Measurements from ENCODE around the gene CMC2.

Gene CMC2

DNA sequence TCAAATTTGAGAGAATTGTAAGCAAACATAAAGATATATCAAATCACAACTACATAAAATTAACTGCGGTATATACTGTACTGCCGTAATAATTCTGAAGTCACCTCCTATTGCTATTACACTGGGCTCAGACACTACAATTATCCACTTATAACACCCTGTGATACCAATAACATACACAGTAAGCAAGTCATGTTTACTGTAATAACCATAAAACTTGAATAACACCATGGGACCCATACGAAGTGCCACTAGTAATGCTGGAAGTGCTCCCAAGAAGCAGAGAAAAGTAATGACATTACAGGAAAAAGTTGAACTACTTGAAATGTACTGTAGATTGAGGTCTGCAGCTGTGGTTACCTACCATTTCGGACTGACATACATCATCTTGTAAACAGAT is 24.0 kb downstream of the CMC2 start:
- H3K4me3 ChIP-seq (ENCODE audit: severe bottlenecking) = no peak overlapping the region
- no peaks in the 10 kb centered on the region for H3K27me3 ChIP-seq (ENCODE audit: insufficient read depth, poor library complexity, severe bottlenecking)
- peaks cover 32% of the 10 kb centered on the region for H3K36me3 ChIP-seq (ENCODE audit: low read depth)
- no peak overlapping the region for H3K27ac ChIP-seq (ENCODE audit: poor library complexity, severe bottlenecking)
- no peaks in the 10 kb centered on the region for H3K9me3 ChIP-seq (ENCODE audit: severe bottlenecking)
- ATAC-seq (ENCODE audit: low read depth) (no peak), DNase-seq (ENCODE audit: low spot score) (no peak)
- H3K4me1 ChIP-seq (ENCODE audit: insufficient read depth, poor library complexity, severe bottlenecking) = peaks cover 3% of the 10 kb centered on the region
- TF ChIP-seq, protein P1, sequence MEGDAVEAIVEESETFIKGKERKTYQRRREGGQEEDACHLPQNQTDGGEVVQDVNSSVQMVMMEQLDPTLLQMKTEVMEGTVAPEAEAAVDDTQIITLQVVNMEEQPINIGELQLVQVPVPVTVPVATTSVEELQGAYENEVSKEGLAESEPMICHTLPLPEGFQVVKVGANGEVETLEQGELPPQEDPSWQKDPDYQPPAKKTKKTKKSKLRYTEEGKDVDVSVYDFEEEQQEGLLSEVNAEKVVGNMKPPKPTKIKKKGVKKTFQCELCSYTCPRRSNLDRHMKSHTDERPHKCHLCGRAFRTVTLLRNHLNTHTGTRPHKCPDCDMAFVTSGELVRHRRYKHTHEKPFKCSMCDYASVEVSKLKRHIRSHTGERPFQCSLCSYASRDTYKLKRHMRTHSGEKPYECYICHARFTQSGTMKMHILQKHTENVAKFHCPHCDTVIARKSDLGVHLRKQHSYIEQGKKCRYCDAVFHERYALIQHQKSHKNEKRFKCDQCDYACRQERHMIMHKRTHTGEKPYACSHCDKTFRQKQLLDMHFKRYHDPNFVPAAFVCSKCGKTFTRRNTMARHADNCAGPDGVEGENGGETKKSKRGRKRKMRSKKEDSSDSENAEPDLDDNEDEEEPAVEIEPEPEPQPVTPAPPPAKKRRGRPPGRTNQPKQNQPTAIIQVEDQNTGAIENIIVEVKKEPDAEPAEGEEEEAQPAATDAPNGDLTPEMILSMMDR (IDR thresholded peaks at IDR 0.05; ENCODE audit: poor library complexity, severe bottlenecking) = no peak

DNA sequence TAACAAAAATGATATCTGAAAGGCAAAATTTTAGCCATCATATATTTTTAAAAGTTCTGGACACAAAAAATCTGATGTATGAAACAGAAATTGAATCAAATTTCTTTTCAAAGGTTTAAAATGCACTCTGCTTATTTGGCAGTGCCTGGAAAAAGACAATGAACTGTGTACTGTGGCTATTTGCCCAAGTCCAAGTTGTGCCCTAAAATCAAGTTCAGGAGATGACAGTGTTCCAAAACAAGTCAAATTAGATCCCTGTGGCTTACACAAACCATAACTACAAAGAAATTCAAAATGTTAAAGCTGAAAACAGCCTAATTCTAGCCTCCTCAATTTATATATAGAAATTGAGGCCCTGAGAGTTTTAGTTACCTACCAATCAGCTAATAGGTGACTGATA is 25.6 kb downstream of the CMC2 start:
- peaks cover 3% of the 10 kb centered on the region for H3K4me1 ChIP-seq (ENCODE audit: insufficient read depth, poor library complexity, severe bottlenecking)
- no peak for DNase-seq (ENCODE audit: low spot score)
- H3K4me3 ChIP-seq (ENCODE audit: severe bottlenecking) = no peak overlapping the region
- no peaks in the 10 kb centered on the region for H3K9me3 ChIP-seq (ENCODE audit: severe bottlenecking)
- no peak overlapping the region for H3K27ac ChIP-seq (ENCODE audit: poor library complexity, severe bottlenecking)
- TF ChIP-seq, protein P1 (IDR thresholded peaks at IDR 0.05; ENCODE audit: poor library complexity, severe bottlenecking) = no peak
- no peak for ATAC-seq (ENCODE audit: low read depth)
- H3K27me3 ChIP-seq (ENCODE audit: insufficient read depth, poor library complexity, severe bottlenecking) = no peaks in the 10 kb centered on the region
- peaks cover 33% of the 10 kb centered on the region for H3K36me3 ChIP-seq (ENCODE audit: low read depth)

DNA sequence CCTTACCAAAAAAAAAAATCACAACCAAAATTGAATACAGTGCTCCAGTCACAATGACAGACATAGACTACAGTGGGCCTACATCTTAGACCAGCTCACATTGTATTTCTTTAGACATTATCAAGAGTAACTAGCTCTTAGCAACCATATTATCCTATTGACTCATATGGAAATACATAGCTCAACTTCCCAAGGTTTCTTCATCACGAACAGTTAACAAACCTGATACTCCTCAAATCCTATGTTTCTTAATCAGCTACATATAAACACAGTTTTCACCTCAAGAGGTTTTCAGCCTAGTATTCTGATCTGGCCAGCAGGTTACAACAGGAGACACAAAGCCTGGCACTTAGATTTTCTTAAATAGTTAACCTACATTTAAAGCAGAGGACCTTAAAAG is 29.7 kb downstream of the CMC2 start:
- H3K27ac ChIP-seq (ENCODE audit: poor library complexity, severe bottlenecking) = no peak overlapping the region
- H3K9me3 ChIP-seq (ENCODE audit: severe bottlenecking) = no peaks in the 10 kb centered on the region
- no peaks in the 10 kb centered on the region for H3K27me3 ChIP-seq (ENCODE audit: insufficient read depth, poor library complexity, severe bottlenecking)
- ATAC-seq (ENCODE audit: low read depth) = peak; percentile 34; the same call in 1 of the 3 replicates
- H3K4me1 ChIP-seq (ENCODE audit: insufficient read depth, poor library complexity, severe bottlenecking) = peaks cover 10% of the 10 kb centered on the region
- H3K4me3 ChIP-seq (ENCODE audit: severe bottlenecking) = no peak overlapping the region
- TF ChIP-seq, protein P1 (IDR thresholded peaks at IDR 0.05; ENCODE audit: poor library complexity, severe bottlenecking) = no peak
- no peak for DNase-seq (ENCODE audit: low spot score)
- peaks cover 53% of the 10 kb centered on the region for H3K36me3 ChIP-seq (ENCODE audit: low read depth)

DNA sequence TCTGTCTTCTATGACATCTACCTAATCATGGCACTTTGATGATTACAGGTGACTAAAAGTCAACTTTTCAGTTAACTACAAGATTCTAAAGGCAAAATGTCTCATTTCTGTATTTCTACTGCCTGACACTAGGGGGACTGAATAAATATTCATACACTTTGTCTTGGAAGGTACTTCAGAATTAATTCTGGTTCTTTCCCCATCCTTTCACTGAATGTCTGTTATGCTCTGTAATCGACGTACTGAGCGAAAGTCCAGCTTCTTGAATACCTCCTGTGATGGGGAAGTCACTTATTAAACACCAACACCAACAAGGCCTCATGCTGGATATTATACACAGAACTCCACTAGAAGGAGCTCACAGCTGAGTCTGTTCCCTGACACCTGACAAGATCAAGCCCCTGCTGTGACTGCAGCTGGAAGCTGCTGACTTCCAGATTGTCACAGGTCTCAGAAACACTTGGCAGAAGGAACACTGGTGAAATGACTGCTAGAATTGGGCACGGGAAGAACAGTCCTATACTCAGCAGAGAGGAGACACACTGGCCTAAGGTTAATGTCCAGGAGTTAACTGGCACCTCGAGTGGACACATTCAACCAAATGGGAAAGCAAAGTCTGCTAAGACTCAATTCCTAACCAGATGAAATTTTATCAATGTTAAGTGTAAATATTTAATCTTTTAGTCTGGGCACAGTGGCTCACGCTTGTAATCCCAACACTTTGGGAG is 31.9 kb downstream of the CMC2 start:
- H3K36me3 ChIP-seq (ENCODE audit: low read depth) = peaks cover 39% of the 10 kb centered on the region
- ATAC-seq (ENCODE audit: low read depth) (0 out of 3 replicates have a peak, but pooled peaks have one; percentile 22), DNase-seq (ENCODE audit: low spot score) (no peak)
- TF ChIP-seq, protein P1 (IDR thresholded peaks at IDR 0.05; ENCODE audit: poor library complexity, severe bottlenecking) = peak; percentile 51
- no peaks in the 10 kb centered on the region for H3K27me3 ChIP-seq (ENCODE audit: insufficient read depth, poor library complexity, severe bottlenecking)
- no peaks in the 10 kb centered on the region for H3K9me3 ChIP-seq (ENCODE audit: severe bottlenecking)
- peaks cover 10% of the 10 kb centered on the region for H3K4me1 ChIP-seq (ENCODE audit: insufficient read depth, poor library complexity, severe bottlenecking)
- no peak overlapping the region for H3K27ac ChIP-seq (ENCODE audit: poor library complexity, severe bottlenecking)
- H3K4me3 ChIP-seq (ENCODE audit: severe bottlenecking) = no peak overlapping the region

DNA sequence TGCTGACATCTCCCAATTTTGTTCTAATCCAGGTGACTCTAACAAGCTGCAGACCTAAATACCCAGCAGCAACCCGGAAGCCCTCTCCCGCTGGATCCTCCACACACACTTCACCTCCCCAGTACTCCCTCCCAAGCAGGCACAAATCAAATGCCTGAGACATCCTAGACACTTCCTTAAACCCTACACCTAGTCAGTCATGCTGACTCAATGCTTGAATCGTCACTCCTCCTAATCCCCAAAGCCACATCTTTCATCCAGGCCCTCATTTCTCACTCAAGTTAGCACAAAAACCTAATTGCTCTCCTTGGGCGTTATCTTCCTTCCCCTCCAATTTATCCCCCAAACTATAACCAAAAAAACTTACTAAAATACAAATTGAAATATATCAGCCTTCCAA is 32.7 kb downstream of the CMC2 start:
- ATAC-seq (ENCODE audit: low read depth) (peak; percentile 81), DNase-seq (ENCODE audit: low spot score) (no peak)
- TF ChIP-seq, protein P1 (IDR thresholded peaks at IDR 0.05; ENCODE audit: poor library complexity, severe bottlenecking) = no peak
- no peaks in the 10 kb centered on the region for H3K27me3 ChIP-seq (ENCODE audit: insufficient read depth, poor library complexity, severe bottlenecking)
- H3K27ac ChIP-seq (ENCODE audit: poor library complexity, severe bottlenecking) = no peak overlapping the region
- H3K36me3 ChIP-seq (ENCODE audit: low read depth) = peaks cover 35% of the 10 kb centered on the region
- H3K4me3 ChIP-seq (ENCODE audit: severe bottlenecking) = no peak overlapping the region
- H3K9me3 ChIP-seq (ENCODE audit: severe bottlenecking) = no peaks in the 10 kb centered on the region
- peaks cover 10% of the 10 kb centered on the region for H3K4me1 ChIP-seq (ENCODE audit: insufficient read depth, poor library complexity, severe bottlenecking)
